ACC112 (cell line): ENCODE results near the gene SIX3.
A peak's percentile ranks its signal among the peaks of the same experiment; 100 is the strongest.

Experiments used
- H2AFZ ChIP-seq: fragments of 200-600 bp; sonication (generic); one replicate; pipeline ENCODE4 v1.6.0; 2017; ENCODE audit warnings: antibody characterized with exemption, low read length; ENCODE audit not compliant: unreplicated experiment
- H3K27ac ChIP-seq: fragments of 200-600 bp; sonication (generic); 2 replicates; pipeline ENCODE4 v1.5.1; 2014; ENCODE audit warnings: low read depth, mild to moderate bottlenecking, antibody characterized with exemption, low read length, moderate library complexity
- H3K27me3 ChIP-seq: fragments of 200-600 bp; sonication (generic); 2 replicates; pipeline ENCODE4 v1.6.1; 2014; ENCODE audit warnings: mild to moderate bottlenecking, antibody characterized with exemption, low read length, moderate library complexity, mixed read lengths; ENCODE audit not compliant: insufficient read depth
- H3K36me3 ChIP-seq: fragments of 200-600 bp; sonication (generic); 2 replicates; pipeline ENCODE4 v1.6.1; 2016; ENCODE audit warnings: mild to moderate bottlenecking, antibody characterized with exemption, low read length, moderate library complexity, mixed read lengths; ENCODE audit not compliant: insufficient read depth
- H3K4me1 ChIP-seq: fragments of 200-600 bp; sonication (generic); one replicate; pipeline ENCODE4 v1.6.1; 2016; ENCODE audit warnings: low read length, mixed read lengths; ENCODE audit not compliant: insufficient read depth, unreplicated experiment, control insufficient read depth
- H3K4me3 ChIP-seq: fragments of 200-600 bp; sonication (generic); 2 replicates; pipeline ENCODE4 v1.5.1; 2014; ENCODE audit warnings: mild to moderate bottlenecking, low read depth, low read length
- H3K79me2 ChIP-seq: fragments of 200-600 bp; sonication (generic); one replicate; pipeline ENCODE4 v1.6.0; 2016; ENCODE audit warnings: low read length; ENCODE audit not compliant: control insufficient read depth, unreplicated experiment, insufficient read depth

The SIX3 gene

GRCh38 chr2:44952143-44952805, 10.8 kb downstream of the SIX3 start:
- H3K79me2 ChIP-seq: no peaks in the 10 kb centered on the region
- H3K27ac ChIP-seq: no peak overlapping the region
- H2AFZ ChIP-seq: peak overlapping the region; percentile 79
- H3K4me3 ChIP-seq: peak overlapping the region; percentile 68
- H3K4me1 ChIP-seq: peaks cover 3% of the 10 kb centered on the region
- no peaks in the 10 kb centered on the region for H3K36me3 ChIP-seq
- H3K27me3 ChIP-seq: peaks cover 53% of the 10 kb centered on the region

- Histone ChIP-seq H3K36me3 (no peaks in the 10 kb centered on the region), H3K79me2 (no peaks in the 10 kb centered on the region), H2AFZ (no peak overlapping the region), H3K4me3 (peak overlapping the region; percentile 68), H3K27ac (no peak overlapping the region), H3K4me1 (peaks cover 3% of the 10 kb centered on the region), H3K27me3 (peaks cover 48% of the 10 kb centered on the region)
These were observed 11.4 kb downstream of the SIX3 start for GRCh38 chr2:44952806-44953498.

- no peaks in the 10 kb centered on the region for H3K36me3 ChIP-seq
These were observed 12.0 kb downstream of the SIX3 start for GRCh38 chr2:44953499-44953883.

GRCh38 chr2:44954447-44954888, 13.0 kb downstream of the SIX3 start:
- Histone ChIP-seq H3K4me3 (peak overlapping the region; percentile 69), H3K36me3 (no peaks in the 10 kb centered on the region), H3K4me1 (peaks cover 13% of the 10 kb centered on the region), H2AFZ (peak overlapping the region; percentile 34), H3K27ac (no peak overlapping the region), H3K79me2 (no peaks in the 10 kb centered on the region), H3K27me3 (peaks cover 41% of the 10 kb centered on the region)

More at GRCh38 chr2:44953499-44953883, 12.0 kb downstream of the SIX3 start:
- H2AFZ ChIP-seq: no peak overlapping the region
- no peaks in the 10 kb centered on the region for H3K79me2 ChIP-seq
- H3K27ac ChIP-seq: no peak overlapping the region
- H3K4me3 ChIP-seq: no peak overlapping the region
- H3K4me1 ChIP-seq: peaks cover 7% of the 10 kb centered on the region
- H3K27me3 ChIP-seq: peaks cover 48% of the 10 kb centered on the region

- no peaks in the 10 kb centered on the region for H3K79me2 ChIP-seq
- H3K27me3 ChIP-seq: peaks cover 36% of the 10 kb centered on the region
- peaks cover 18% of the 10 kb centered on the region for H3K4me1 ChIP-seq
- peak overlapping the region; percentile 69 for H3K4me3 ChIP-seq
- no peaks in the 10 kb centered on the region for H3K36me3 ChIP-seq
- peak overlapping the region; percentile 34 for H2AFZ ChIP-seq
- no peak overlapping the region for H3K27ac ChIP-seq
These were observed 13.5 kb downstream of the SIX3 start for GRCh38 chr2:44954889-44955592.

- Histone ChIP-seq H3K27ac (no peak overlapping the region), H3K79me2 (no peaks in the 10 kb centered on the region), H3K36me3 (no peaks in the 10 kb centered on the region), H3K4me1 (peaks cover 21% of the 10 kb centered on the region), H3K27me3 (peaks cover 31% of the 10 kb centered on the region), H2AFZ (peak overlapping the region; percentile 34), H3K4me3 (peak overlapping the region; percentile 69)
These were observed 14.3 kb downstream of the SIX3 start for GRCh38 chr2:44955593-44956392.

GRCh38 chr2:44956843-44957242, 15.3 kb downstream of the SIX3 start:
- no peak overlapping the region for H3K27ac ChIP-seq
- peaks cover 21% of the 10 kb centered on the region for H3K4me1 ChIP-seq
- H3K4me3 ChIP-seq: no peak overlapping the region
- no peaks in the 10 kb centered on the region for H3K79me2 ChIP-seq
- H3K27me3 ChIP-seq: peaks cover 31% of the 10 kb centered on the region
- no peak overlapping the region for H2AFZ ChIP-seq
- H3K36me3 ChIP-seq: no peaks in the 10 kb centered on the region

GRCh38 chr2:44957656-44958327, 16.3 kb downstream of the SIX3 start:
- H3K36me3 ChIP-seq: no peaks in the 10 kb centered on the region
- H3K4me1 ChIP-seq: peaks cover 21% of the 10 kb centered on the region
- no peak overlapping the region for H3K27ac ChIP-seq
- H2AFZ ChIP-seq: no peak overlapping the region
- H3K79me2 ChIP-seq: no peaks in the 10 kb centered on the region
- no peak overlapping the region for H3K4me3 ChIP-seq
- H3K27me3 ChIP-seq: peaks cover 27% of the 10 kb centered on the region

GRCh38 chr2:44959855-44960254, 18.4 kb downstream of the SIX3 start:
- Histone ChIP-seq H3K4me3 (no peak overlapping the region), H3K4me1 (peaks cover 21% of the 10 kb centered on the region), H3K27ac (peak overlapping the region; percentile 55), H2AFZ (no peak overlapping the region), H3K36me3 (no peaks in the 10 kb centered on the region), H3K79me2 (no peaks in the 10 kb centered on the region), H3K27me3 (peaks cover 6% of the 10 kb centered on the region; the same call in 1 of the 2 replicates)

- no peak overlapping the region for H2AFZ ChIP-seq
- H3K79me2 ChIP-seq: no peaks in the 10 kb centered on the region
- no peaks in the 10 kb centered on the region for H3K36me3 ChIP-seq
- no peaks in the 10 kb centered on the region for H3K27me3 ChIP-seq
- no peak overlapping the region for H3K27ac ChIP-seq
- H3K4me1 ChIP-seq: peaks cover 28% of the 10 kb centered on the region
- H3K4me3 ChIP-seq: no peak overlapping the region
These were observed 19.4 kb downstream of the SIX3 start for GRCh38 chr2:44960871-44961270.
